Central memory CD4-positive, alpha-beta T cell (primary cell): ENCODE measurements around the gene GNAQ.
"Not testable (repeated sequence)": the region's sequence is repeated elsewhere in the genome, so short reads cannot be mapped to it uniquely, and the experiment has no call there.

Experiments
- DNase-seq: peaks from one replicate; pipeline ENCODE4 v3.0.0; 2022

GNAQ gene

GRCh38 chr9:77865385-77866047 is 166.1 kb downstream of the GNAQ start:
- DNase-seq = no peak

DNA sequence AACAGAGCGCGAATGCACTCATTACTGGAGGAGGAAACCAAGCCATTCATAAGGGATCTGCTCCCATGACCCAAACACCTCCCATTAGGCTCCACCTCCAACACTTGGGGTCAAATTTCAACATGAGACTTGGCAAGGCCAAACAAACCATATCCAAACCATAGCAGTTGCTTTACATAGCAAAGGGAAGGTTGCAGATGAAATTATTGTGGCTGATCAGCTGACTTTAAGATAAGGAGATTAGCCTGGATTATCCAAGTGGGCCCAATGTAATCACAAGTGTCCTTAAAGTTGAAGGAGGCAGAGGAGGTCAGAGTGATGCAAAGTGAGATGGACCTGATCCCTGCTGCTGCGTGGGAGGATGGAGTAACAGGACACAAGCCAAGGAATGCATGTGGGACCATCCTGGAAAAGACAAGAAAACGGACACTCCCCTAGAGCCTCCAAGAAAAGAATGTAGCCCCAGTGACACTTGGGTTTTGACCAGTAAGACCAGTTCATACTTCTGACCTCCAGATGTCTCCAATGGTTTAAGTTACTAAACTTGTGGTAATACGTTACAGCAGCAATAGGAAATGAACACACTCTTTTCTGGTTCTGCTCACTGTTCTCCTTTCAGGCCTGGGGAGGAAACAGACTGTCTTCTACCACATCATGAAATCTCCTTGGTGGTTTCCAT is 167.3 kb downstream of the GNAQ start:
- no peak for DNase-seq

GRCh38 chr9:77863638-77864037 is 168.0 kb downstream of the GNAQ start:
- not testable (repeated sequence) for DNase-seq

DNA sequence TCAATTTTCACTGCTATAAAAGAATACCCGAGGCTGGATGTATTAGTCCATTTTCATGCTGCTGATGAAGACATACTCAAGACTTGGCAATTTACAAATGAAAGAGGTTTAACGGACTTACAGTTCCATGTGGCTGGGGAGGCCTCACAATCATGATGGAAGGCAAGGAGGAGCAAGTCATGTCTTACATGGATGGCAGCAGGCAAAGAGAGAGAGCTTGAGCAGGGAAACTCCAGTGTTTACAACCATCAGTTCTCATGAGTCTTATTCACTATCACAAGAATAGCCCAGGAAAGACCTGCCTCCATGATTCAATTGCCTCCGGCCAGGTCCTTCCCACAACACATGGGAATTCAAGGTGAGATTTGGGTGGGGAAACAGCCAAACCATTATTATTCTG is 170.7 kb downstream of the GNAQ start:
- not testable (repeated sequence) for DNase-seq

- no peak for DNase-seq
Observed at GRCh38 chr9:77857513-77858259, 173.9 kb downstream of the GNAQ start.

GRCh38 chr9:77856615-77857014 is 175.0 kb downstream of the GNAQ start:
- DNase-seq = no peak

DNA sequence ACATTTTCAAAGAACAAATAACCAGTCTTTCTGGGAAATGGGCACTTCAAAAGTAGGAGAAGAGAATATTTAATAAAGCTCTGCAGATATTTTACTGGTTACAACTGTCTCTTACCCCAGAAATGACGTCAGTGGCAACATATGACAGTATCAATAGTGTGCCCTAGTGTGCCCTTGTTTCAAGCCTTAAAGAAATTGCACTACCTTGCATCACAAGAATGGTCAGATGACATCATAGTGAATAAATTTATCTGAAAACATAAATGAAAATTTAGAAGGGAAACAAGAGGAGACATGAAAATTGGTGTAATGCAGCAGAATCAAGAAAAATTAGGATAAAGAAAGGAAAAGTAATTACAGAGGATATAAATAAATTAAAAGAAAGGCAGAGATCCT is 176.7 kb downstream of the GNAQ start:
- no peak for DNase-seq

GRCh38 chr9:77854258-77854915 is 177.2 kb downstream of the GNAQ start:
- DNase-seq = no peak

DNA sequence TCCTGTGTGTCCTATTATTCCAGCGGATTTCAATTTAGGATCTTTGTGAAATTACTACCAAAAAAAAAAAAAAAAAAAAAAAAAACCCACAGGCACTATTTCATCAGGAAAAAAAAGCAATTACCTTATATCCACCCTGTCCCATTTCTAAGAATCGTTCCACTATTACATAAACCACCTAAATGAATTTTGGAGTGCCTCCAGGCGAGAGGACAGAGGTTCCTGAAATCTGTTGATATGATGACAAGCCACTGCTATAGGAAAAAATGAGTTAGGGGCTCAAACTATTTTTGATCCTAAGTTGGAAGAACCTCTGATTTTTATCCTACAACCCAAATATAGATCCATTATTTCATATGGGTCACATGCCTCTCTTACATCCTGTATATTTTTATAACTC is 177.9 kb downstream of the GNAQ start:
- DNase-seq = no peak

- no peak for DNase-seq
Observed at GRCh38 chr9:77851882-77852595, 179.6 kb downstream of the GNAQ start.

DNA sequence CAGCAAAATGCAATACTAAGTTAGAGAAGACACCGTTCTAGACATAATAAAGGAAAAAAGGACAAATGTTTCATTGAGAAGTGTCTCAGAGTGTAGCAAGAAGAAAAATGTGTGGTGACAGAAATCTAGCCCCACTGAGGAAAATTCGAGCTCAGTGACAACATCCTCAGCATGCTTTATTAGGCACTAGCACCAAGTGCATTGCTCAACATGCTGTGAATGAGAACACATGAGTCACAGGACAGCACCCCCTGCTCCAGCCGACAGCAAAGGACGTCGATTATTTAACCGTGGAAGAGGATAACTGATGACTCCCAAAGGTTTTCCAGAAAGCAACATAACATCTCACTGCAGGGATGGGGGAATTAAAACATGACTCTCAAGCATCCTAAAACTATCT is 182.7 kb downstream of the GNAQ start:
- DNase-seq = no peak

GRCh38 chr9:77848404-77848803 is 183.2 kb downstream of the GNAQ start:
- DNase-seq = no peak

DNA sequence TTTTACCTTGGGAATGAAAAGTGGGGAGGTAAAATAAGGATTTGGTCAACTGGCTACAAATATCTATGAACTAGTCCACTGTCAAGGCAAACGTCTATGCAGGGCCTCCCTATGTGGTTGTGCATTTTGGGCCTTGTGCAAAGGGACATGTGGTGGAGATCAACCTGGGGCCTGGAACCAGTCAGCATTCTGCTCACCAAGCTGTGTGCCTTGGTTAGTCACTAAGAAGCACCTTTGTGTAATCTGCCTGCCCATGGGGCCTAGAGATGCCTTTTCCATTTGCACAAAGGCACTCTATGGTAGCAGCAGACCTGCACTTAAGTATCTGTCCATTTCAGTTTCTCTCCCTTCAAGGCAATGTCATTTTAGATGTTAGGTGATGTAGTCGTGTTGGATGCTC is 184.0 kb downstream of the GNAQ start:
- DNase-seq = no peak

DNA sequence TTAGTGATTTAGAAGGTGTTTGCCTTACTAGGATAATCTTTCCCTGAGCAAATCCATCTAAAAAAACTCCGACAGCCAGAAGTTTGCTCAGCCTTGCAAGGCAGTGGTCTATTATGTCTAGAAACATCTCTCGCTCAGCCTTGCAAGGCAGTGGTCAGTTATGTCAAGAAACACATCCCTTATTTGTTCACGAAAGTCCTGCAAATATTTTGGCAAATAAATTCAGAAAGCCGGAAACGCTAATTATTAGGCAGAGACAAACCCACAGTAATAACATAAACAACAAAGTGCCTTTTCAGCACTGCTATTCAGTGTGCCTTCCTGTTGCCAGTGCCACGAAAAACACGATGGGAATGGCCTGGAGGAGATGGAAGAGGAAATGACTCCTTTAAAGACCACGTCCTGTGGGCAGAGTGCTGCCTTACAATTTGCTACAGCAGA is 184.5 kb downstream of the GNAQ start:
- DNase-seq = no peak

DNA sequence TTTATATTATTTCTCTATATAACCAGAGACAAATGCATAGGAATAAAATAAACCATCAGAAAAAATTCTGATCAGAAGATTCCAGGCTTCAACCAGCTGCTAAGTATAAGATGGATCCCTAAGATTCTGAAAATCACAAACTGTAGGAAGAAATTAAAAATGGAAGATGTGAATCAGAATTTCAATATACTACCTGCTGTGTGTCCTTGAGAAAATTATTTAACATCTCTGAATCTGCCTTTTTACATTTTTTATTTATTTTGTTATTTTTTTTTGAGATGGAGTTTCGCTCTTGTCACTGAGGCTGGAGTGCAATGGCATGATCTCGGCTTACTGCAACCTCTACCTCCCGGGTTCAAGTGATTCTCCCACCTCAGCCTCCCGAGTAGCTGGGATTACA is 187.2 kb downstream of the GNAQ start:
- no peak for DNase-seq

DNA sequence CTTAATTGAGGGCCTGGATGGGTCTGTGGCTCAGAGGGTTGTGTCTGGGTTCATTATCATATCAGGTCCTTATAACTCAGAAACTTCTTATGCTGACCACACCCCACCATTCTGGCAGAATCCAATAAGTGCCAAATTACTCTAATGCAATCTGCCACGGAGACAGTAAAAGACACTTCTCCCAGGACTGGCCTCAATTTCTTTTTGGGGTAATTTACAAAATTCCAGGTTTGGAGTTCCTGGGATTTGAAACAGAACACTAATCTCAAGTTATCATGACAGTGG is 187.8 kb downstream of the GNAQ start:
- DNase-seq = no peak

DNA sequence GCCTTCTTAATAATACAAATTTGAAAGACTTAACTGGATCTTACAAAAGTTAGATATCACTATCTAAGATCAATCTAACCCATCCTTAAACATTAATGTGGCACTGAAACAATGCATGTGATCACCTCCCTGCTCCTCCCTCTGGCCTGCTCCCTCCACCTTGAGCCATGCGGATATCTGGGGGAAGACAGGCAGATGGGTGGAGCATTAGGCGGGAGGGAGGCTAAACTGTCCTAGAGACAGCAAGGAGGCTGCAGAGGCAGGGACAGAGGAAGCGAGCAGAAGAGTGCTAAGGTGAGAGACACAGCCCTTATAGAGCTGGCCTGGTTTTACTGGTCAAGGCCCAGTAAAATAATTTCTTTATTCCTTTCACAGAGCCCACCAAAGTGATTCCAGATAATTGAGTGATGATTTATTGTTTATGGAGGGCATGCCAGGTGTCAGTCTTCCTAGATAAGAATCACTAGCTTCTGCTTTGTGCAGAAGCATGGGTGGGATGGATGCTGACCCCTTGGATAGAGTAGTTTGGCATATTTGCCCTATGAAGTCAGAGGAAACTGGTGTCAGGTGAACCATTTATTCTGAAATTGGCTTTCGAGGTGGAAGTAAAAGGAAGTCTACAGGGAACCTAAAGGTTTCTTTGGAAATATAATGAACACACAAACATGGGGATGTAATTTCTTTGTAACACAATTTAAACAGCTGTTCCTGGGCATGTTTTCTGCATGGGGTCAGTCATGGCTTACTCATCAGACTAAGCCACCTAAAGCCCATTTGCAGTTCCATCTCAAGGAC is 188.3 kb downstream of the GNAQ start:
- DNase-seq = no peak

DNA sequence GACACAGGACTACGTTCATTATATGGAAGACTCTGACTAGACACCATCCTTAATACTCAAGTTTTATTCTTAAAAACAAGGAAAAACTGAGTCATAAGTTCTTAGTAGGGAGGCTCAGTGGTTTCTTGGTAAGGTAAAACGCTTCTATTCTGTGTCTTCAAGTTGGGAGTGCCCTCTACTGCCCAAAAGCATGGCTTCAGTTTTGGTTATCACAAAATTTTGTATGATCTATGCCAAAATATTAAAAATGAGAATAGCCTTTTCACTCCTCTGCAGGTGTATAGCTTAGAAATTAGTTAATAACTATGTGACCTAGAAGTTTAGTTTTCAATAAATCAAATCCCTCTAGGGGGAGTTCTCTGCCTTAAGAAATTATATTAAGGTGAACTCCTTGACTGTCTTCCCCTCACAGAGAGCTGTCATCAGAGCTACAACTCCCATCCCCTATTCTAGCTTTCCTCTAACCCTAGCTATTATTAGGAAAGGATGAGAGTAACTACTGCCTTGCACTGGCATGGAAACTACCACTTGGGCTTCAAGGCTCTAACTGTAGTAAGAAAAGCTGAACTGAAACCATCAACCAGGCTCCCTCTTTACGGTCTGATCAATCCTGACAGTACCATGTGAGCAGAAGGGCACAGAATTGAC is 189.7 kb downstream of the GNAQ start:
- no peak for DNase-seq

GRCh38 chr9:77839459-77840140 is 192.0 kb downstream of the GNAQ start:
- no peak for DNase-seq

- DNase-seq = no peak
Observed at GRCh38 chr9:77838986-77839385, 192.6 kb downstream of the GNAQ start.

GRCh38 chr9:77834898-77835488 is 196.6 kb downstream of the GNAQ start:
- no peak for DNase-seq
